Activated CD8-positive, alpha-beta memory T cell treated with anti-CD3 and anti-CD28 coated beads for 48 hours (primary cell): ENCODE measurements around the gene CD6.

ENCODE experiments used
- DNase-seq, 3 experiments: peaks; one replicate each; pipeline ENCODE4 v3.0.0-alpha.2; 2020; ENCODE audit warnings: low read depth in 2 of 3, low spot score in 2 of 3

Gene CD6

DNA sequence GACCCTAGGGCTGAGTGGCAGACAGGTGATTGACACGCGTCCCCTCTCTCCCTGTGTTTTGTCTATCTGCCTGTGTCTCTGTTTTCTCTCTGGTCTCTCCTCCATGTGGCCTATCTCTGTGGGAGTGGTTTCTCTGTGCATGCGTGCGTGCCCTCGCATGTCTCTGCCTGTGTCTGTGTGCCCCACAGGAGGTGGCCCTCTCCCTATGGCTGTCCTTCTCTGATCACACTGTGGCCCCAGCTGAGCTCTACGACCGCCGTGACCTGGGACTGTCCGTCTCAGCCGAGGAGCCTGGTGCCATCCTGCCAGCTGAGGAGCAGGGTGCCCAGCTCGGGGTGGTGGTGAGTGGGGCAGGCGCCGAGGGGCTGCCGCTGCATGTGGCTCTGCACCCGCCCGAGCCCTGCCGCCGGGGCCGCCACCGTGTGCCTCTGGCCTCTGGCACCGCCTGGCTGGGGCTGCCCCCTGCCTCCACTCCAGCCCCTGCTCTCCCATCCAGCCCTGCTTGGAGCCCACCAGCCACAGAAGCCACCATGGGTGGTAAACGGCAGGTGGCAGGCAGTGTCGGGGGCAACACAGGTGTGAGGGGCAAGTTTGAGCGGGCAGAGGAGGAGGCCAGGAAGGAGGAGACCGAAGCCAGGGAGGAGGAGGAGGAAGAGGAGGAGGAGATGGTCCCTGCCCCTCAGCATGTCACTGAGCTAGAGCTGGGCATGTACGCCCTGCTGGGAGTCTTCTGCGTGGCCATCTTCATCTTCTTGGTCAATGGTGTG, 35.6 kb upstream of the CD6 start:
- DNase-seq, result no peak

DNA sequence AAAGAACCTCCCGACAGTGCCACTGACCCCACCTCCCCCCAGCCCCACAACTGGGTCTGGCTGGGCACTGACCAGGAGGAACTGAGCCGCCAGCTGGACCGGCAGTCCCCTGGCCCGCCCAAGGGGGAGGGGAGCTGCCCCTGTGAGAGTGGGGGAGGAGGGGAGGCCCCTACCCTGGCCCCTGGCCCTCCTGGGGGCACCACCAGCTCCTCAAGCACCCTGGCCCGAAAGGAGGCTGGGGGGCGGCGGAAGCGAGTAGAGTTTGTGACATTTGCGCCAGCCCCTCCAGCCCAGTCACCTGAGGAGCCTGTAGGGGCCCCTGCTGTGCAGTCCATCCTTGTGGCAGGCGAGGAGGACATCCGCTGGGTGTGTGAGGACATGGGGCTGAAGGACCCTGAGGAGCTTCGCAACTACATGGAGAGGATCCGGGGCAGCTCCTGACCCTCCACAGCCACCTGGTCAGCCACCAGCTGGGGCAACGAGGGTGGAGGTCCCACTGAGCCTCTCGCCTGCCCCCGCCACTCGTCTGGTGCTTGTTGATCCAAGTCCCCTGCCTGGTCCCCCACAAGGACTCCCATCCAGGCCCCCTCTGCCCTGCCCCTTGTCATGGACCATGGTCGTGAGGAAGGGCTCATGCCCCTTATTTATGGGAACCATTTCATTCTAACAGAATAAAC, 34.9 kb upstream of the CD6 start:
- DNase-seq, result no peak

DNA sequence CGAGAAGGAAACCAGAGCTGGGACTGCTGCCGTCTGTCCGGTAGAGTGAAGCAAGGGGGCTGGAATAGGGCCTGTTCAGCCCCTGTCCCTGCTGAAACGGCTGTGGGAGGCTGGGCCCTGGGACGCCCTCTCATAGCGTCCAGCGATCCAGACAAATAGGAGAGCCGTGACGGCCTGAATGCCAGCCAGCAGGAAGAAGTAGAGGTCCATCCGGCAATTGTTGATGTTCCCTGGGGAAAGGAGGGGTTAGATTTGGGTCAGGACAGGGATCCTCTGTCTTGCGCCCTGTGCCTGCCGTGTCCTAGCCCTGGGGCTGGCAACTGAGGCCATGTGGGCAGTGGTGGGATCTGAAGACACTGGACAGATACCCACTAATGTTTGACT, 34.3 kb upstream of the CD6 start:
- DNase-seq, result no peak

DNA sequence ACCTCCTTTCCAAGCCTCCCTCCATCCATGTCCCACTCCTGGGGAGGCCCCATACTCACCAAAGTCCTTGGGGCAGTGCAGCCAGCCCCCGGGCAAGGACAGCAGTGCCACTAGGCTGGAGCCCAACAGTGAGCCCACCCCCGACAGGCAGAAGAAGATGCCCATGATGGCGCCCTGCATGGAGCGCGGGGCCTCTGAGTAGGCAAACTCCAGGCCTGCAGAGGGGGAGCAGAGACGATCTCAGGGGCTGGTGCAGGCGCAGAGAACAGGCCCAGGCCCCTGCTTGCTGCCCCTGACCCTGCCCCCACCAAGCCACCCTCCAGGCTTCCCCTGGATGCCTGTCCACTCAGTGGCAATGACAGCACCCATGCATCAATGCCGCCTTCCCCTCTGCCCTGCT, 33.7 kb upstream of the CD6 start:
- DNase-seq, result no peak

DNA sequence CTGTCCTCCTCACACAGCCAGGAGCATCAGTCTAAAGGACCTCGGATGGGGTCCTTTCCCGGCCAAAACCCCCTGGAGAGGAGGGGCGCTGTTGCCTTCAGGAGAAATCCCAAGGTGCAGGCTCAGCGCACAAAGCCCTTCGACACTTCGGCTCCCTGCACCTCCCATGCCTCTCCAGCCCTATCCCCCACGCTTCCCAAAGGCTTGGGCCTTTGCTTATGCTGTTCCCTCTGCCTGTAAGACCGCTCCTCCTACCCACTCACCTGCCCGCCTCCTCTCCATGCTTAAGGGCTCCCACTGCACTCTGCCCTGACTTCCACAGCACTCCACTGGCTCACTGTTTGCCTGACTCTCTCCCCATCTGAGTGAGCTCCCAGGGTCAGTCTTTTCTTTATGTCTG, 33.0 kb upstream of the CD6 start:
- DNase-seq, result no peak

DNA sequence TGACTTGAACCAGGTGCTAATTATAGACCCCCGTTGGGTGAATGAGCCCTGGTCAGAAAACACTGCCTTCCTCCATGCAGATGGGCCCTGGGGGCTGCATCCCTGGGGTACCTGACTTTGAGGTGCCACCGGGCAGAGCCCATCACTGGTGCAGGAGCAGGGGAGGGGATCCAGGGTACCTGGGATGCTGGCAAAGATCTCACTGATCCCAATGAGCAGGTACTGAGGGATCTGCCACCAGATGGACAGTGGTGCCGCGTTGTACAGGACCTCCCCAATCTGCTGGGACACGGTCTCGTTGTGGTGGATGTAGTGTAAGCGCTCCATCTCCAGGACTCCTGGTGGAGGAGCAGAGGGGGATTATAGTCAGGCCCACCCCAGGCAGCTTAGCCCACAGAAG, 32.2 kb upstream of the CD6 start:
- no peak for DNase-seq

DNA sequence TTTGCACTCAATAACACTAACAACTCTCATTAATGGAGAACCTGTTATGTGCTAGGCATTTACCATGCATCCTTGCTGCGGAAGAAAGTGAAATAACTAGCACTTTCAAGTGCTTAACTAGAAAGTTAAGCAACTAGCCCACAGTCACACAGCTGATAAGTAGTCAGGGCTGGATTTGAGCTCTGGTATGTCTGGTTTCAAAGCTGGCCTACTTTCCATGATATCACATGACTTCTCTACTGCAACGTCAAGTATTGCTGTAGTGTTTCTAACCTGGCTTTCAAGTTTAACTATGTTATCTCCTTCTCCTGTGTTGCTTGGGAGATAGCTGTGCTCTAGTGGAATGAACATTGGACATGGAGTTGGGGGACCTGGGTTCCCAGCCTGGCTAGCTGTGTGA, 31.6 kb upstream of the CD6 start:
- DNase-seq, result no peak

DNA sequence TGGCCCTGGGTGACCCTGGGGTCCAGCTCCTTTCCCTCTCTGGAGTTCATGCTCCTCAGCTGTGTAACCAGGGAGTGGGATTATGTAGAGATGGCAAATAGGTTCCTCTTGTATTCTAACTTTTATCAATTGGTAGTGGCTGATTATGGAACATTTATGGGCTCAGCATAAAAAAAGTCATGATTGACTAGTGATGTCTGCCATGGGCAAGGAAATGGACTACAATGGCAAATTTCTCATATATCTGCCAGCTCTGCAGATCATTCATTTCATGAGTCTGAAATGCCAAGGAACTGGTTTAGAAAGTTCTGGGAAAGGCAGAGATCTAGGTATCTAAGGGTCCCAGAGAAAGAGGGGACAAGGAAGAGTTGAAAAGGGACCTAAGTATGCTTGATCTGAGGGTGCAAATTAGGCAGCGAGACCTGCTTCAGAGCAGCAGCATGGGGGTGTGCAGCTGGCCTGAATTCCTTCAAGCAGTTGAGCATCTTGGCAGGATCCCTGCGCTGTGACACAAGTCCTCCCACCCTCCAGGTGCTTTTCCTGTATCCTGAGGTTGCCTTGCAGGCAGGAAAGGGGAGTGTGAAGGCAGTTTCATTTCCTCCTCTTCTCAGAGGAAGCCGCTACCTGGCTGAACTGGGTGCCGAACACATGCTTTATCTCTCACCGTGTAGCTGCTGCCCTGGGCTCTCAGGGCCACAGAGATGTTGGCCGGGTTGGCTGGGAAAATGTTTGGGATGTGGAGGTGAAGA, 29.9 kb upstream of the CD6 start:
- DNase-seq, result no peak

DNA sequence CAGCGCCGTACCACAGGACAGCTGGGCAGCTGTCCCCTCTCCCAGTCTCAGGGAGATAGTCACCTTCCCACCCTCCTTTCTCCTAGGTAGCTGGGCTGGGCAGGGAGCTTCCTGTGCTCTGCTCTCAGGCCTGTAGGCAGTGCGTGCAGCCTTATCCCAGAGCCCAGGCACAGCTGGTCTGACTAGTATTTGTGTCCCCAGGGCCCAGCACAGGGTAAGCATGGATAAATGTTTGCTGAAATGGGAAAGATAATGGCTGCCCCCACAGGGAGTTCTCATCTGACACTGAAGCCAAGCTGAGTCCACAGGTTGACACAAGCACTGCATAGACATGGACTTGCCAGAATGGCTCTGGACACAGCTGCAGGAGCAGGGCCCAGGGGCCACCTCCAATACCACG, 29.3 kb upstream of the CD6 start:
- no peak for DNase-seq

DNA sequence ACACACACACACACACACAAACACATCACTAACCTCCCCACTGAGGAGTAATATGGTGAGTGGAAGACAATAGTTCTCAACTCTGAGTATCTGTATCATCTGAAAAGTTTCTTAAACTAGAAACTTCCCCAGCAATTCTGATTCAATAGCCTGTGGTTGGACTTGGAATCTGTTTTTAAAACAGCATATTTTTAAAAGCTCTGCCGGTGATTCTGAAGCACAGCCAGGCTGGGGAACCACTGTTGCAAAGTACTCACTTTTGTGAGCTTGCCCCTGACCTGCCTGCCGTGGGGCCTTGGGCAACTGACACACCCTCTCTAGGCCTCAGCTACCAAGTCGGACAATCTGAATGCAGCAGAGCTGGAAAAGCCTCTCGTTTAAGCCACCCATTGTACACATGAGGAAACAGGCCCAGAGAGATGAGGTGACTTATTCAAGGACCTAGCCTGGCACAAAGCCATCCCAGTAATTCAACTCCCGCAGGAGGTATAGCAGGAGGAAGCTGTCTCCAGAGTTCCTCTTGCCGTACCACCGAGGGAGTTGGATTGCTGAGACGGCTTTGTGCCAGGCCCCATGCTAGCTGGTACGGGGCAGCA, 28.4 kb upstream of the CD6 start:
- no peak for DNase-seq

DNA sequence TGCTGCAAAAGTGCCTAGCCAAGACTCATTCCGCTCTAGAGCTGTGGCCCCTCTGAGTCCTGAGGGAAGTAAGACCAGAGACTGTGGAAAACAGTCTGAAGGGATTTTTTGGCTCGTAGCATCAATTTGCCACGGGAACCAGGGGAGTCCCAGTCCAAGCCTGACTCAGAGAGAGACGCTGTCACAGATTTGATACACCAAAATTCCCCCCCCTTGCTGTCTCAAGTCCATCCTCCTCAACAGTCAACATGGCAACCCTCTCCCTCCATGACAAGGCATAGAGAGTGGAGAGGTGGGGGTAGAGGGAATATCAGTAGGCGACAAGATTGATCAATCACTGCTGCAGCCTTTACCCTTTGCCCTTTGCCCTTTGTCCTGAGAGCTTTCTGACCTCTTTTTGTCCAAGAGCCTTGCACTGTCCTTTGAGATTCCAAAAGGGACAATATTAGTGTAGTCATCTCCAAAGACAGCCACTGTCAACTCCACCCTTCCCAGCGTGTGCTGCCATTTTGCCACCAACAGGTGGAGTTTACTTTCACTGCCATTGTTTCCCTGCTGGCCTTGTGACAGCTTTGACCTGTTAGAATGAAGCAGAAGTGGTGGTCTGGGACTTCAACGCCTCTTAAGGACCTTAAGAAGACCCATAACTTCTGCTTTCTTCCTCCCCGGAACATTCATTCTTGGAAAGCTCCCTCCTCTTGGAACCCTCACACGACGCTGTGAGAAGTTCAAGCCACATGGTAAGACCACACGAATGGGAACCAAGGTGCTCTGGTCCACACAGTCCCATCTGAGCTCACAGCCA, 26.8 kb upstream of the CD6 start:
- DNase-seq, result no peak

DNA sequence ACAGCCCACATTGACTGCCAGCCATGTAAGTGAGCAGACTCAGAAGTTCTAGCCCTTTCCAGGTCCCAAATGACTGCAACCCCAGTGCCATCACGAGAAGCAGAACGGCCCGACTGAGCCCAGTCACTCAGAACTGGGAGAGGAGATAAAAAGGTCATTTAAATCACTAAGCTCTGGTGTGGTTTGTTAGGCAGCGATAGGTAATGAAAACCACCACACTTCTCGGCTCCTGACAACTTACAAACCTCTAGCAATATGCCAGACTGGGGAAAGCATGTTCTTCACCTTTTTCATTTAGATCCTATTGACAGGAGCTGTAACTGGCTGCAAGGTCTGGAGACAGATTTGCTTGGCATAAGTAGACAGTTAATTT, 26.2 kb upstream of the CD6 start:
- no peak for DNase-seq

DNA sequence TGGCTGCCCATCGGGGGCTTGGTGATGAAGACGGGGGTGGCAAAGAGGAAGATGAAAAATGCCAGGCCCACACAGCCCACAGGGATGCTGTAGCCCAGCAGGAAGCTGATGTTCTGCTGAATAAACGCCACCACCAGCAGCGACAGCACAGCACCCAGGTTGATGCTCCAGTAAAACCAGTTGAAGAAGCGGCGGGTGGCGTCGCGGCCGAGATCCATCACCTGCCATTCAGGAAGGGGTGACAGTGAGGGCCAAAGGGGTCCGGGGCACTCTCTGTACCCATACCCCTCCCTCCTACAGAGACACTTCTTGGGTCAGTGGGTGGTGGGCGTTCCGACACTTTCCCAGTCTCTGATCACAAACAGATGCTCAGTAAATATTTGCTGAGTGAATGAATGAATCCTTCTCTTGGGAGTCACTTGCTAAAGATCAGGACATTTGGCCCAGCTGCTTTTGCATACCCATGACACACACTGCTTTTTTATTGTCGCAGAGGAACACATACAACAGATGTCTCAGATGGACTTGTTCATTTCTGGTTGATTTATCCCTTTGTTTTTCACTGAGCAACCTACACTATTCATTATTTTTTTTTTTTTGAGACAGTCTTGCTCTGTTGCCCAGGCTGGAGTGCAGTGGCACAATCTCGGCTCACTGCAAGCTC, 24.7 kb upstream of the CD6 start:
- DNase-seq, result no peak

DNA sequence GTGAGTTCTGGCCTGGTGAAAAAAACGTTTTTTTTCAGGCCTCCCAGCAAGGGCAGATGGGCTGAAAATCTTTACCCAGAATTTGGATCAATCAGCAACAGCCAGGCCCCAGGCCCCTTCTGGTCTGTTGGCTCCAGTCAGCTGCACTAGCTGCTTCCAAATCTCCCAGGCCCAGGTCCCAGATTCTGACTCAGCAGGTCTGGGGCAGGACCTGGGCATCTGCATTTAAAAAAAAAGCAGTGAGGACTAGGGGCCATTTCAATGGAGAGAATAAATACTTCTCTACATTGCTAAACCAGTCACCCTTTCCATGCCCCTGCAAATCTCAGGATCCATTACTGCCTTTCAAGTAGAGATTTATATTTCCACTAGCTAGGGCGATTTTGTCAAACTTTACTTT, 23.8 kb upstream of the CD6 start:
- DNase-seq, result no peak

DNA sequence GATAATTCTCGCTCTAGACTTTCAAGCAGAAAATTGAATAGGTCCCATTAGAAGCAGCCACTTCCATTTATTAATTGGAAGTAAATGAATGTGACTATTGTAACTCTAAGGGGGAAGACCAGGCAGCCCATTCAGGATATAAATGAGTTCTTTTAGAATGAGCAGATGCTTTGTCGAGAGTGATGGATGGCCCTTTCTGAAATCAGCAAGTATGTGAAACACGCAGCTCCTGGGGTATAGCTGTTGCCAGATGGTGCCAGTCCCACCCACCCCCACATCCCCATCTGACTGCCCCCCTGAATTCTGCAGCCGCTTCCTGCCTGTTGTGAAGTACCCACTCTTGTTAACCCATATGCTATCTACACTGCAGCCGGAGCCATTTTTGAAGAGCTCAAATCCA, 23.2 kb upstream of the CD6 start:
- no peak for DNase-seq

DNA sequence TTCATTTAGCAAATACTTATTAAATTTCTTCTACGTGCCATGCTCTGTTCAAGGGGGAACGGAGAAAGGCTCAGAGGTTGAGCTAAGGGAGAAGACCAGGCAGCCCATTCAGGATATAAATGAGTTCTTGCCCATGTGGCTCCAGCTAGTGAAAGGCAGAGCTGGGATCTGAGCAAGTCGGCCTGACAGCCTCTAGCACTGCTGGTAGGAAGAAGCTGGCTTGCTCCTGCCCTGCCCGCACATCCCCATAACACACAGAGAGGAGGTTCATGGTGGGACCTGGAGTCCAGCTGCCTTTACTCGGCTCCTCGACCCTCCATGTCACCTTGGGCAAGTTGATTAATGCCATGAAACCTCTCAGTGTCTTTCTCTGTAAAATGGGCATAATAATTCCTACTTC, 21.5 kb upstream of the CD6 start:
- DNase-seq, result no peak

DNA sequence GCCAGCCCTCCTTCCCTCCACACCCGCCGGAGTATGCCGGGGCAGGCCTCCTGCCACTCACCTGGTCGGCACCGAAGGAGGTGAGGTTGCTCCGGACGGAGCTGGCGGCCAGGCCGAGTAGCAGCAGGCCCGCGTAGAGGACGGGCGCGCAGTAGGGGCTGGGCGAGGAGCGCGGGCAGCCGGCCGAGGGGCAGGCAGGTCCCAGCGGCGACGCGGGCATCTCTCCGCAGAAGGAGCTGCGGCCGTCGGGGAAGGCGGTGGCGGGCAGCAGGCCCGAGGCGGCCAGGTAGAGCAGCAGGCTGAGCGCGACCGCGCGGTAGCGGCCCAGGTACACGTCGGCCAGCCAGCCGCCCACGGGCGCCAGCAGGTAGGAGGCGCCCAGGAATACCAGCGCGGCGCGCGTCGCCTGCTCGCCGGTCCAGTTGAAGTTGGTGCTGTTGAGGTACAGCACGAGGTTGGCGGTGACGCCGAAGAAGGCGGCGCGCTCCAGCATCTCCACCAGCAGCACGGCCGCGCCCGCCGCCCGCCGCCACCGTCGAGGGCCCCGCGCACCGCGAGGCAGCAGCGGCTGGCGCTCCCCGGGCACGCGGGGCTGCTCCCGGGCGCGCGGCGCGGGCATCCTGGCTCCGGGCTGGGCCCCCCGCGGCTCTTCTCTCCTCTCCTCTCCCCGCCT, 20.4 kb upstream of the CD6 start:
- no peak for DNase-seq

DNA sequence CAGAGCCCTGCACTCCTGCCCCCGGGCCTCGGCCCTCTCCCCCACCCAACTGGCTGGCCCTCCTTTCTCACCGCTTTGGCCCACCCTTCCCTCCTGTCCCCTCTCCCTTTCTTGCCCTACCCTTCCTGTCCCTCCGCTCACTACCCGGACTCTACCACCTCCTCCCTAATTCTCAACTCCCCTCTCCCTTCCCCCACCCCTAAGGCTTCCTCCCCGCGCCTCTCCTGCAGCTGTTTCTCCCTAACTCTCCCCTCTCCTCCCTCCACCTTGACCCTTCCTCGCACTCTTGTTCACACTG, 19.9 kb upstream of the CD6 start:
- no peak for DNase-seq

DNA sequence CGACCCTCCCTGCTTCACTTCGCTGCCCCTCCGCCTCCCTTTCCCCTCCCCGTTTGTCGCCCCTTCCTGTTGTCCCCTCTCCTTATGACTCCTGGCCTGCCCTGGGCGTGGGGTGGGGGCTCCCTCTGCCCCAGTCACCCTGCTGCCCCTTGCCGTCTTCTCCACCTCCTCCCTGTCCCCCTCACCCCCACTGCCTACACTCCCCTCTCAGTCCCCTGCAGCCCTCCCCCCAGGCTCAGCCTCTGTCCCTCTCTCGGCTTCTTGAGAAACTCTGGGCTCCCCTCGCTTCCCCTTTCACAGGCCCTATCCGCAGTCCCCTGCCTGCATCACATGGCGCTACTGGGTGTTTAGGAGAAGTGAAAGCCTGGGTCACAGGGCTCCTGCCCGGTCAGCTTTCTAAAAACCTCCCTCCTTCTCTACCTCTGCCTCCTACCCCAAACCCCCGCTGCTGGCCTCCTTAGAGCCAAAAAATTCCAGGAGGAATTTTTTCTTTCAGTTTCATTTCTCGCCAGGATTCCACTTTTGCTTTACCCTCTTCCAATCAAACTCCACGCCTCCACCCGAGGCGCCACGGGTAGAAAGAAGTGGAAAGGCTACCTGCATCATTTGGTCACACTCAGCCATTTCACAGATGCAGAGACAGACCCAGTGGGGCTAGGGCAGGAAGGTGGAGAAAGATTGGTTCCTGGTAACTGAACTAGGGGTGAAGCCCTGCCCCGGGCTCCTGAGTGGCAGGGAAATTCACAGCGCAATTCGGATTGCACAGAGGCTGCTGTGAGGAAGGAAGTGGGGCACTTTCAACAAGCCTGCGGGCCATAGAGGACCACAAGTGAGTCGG, 19.4 kb upstream of the CD6 start, which contains the start of gene SLC15A3:
Gene SLC15A3 (minus strand): TSS at position 273 of the 838 bp plus-strand sequence. CDS start 625 bp downstream, outside the sequence.
- DNase-seq, result no peak
